HL-60/S4 treated with phorbol 12-myristate 13-acetate at 8.2 ng/mL for 4 days and 3 days (cell line): ENCODE measurements around the gene TMTC4.
"Not testable (repeated sequence)": the region's sequence is repeated elsewhere in the genome, so short reads cannot be mapped to it uniquely, and the experiment has no call there.

Experiments used
- in situ Hi-C: fragments of 300-500 bp; cut with MboI; formaldehyde crosslinking; loops from 2 replicates; pipeline ENCODE4 v1.15.0; 2022; ENCODE audit warnings: low sequenced_read_pairs

Gene TMTC4

DNA sequence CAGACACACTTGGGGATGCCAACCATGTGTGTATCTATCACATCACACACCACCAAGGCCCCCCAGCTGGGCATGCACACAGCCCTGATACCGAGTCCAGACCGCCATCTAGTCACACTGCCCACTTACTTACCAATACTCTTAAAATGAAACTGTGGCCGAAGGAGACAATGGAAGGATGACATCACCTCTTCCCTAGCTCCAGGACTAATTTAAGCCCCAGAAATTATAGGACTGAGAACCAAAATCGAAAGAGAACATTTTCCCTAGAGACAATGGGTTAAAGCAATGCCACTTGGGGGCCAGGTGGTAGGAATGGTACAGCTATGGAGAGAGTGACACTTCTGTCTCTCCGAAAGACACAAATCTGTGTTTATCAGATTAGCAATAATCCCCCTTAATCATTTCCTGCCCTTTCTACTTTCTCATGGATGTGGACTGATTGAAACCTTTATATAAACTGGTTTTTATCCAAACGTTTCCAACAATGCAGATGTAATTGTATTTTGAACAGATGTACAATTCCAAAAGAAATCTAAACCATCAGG is 85.3 kb downstream of the TMTC4 start:
- in situ Hi-C loops: no loop called here

DNA sequence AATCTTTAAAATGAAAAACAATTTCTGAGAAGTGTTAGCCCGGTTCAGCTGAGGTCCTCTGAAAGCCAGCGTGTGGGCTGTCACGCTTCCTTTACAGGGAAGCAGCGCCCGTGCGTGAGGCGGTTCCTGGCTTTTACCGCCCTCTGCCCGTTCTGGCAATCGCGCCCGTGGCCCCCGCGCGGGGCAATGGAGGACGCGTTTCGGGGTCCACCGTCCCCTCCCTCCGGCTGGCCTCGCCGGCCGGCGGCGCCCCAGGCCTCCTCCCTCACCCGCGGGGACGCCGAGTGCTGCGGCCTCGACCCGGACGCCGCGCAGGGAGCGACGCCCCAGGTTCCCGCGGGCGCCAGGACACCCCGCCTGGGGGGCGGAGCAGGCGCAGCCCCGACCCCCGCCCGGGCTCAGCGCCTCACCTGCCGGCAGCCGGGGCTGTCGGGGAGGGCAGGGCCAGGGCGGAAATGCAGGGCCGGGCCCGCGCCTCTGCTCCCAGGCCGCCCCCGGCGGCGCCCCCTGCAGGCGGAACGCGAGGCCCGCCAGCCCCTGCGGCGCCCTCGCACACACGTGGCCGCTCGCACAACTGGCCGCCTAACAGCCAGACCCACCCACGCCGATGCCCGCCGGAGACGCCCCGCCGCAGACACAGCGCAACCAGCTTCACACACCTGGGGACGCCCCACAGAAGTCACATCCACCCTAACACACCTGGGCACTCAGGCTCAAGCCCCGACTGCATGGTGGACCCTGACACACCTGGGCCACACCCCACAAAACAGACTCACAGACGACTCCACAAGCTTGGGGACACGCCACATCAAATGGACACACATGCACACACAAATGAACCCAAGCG is 86.0 kb downstream of the TMTC4 start, which contains the start of gene GGACT:
Gene GGACT (minus strand): TSS at position 459 of the 847 bp plus-strand sequence. CDS start 56,198 bp downstream, outside the sequence.
- in situ Hi-C loops: no loop called here

DNA sequence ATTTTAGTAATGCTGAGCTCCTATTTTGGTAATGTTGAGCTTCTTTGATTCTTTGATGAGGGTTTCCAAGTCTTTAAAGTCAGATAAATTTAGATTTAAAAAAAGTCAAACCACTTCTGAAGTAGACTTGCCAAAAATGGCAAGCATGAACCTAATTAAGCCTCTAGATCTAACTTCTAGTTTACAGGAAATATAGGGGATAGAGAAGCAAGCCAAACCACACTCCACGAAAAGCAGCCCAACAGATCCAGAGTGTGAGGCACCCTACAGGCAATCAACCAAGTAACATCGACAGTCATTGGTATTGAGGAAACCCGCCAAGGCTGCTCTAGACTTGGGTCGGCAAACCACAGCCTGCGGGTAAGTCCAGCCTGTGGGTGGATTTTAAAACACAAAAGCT is 89.7 kb downstream of the TMTC4 start:
- in situ Hi-C loops: no loop called here

DNA sequence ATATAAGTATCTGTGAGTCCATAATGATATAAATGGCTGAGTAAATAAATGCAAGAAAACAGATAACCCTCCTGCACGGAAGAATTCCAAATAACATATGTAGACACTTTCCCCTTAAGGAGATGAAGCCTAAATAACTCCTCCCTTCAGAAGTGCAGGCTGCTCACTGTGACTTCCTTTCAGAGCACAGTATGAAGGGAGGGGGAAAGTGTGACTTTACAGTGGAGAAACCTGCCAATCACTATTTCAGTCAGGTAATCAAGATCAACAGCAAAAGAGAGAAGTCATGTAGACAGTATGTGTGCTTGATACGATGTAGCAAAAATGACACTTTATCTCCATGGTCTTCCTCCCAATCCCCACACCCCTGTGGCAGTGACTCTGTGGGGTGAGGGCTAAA is 93.1 kb downstream of the TMTC4 start:
- in situ Hi-C loops: no loop called here

DNA sequence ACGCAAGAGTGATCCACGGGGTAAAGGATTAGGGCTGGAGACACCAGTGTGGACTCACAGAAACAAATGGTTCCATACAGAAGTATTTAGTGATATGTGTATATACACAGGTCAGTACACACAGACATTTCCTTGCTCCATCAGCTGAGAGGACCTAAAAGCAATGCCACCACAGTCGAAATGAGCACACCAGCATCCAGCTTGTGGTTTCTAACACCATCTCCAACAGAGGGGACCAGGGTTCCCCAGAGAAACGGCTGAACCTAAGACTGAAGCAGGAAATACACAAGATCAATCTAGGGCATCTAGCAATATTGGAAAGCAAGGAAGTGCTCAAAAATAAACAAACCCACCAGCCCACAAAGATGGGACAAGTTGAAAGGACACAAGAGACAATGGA is 93.6 kb downstream of the TMTC4 start:
- in situ Hi-C loops: no loop called here

DNA sequence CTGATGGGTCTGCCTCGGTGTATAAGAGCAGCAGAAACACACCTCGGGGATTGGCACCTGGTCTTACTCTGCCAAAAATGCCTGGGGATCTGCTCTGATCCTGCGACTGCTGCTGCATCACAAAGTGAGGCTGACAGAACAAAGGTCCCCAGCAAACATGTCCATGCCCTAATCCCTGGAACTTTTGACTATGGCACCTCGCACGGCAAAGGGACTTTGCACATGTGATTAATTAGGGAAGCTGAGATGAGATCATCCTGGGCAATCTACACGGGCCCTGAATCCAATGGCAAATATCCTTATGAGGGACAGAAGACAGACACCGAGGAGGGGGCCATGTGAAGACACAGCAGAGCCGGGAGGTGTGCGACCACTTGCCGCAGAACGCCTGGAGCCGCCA is 94.5 kb downstream of the TMTC4 start:
- in situ Hi-C loops: no loop called here

DNA sequence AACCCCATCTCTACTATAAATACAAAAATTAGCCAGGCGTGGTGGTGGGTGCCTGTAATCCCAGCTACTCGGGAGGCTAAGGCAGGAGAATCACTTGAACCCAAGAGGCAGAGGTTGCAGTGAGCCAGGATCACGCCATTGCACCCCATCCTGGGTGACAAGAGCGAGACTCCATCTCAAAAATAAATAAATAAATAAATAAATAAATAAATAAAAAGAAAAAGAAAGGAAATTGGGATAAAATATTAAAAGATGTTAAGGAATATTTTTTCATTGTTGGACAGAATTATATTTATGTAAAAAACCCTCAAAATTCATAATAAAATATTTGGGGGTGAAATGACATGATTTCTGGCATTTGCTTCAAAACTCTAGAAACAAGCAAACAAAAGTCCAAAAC is 97.4 kb downstream of the TMTC4 start:
- in situ Hi-C loops: not testable (repeated sequence)

DNA sequence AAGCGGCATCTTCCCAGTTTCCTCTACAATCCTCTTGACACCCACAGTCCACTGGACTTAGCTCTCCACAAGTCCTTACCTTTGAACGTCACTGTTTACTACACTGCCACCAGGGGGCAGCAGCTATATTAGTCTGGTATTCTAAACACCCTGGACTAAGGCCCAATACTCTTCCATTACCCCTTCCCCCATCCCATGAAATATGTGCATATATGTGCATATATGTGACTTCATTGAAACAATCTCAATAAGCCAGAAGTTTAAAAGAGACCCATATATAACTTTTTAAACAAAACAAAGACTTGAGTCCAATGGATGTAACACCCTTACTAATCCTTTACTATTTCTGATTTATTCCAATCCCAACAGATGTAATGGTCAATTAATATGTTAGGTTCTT is 101.5 kb downstream of the TMTC4 start:
- in situ Hi-C loops: loop anchor here (25.0 kb wide), 1 partner anchor 539 kb away; no protein-coding TSS in a partner anchor

DNA sequence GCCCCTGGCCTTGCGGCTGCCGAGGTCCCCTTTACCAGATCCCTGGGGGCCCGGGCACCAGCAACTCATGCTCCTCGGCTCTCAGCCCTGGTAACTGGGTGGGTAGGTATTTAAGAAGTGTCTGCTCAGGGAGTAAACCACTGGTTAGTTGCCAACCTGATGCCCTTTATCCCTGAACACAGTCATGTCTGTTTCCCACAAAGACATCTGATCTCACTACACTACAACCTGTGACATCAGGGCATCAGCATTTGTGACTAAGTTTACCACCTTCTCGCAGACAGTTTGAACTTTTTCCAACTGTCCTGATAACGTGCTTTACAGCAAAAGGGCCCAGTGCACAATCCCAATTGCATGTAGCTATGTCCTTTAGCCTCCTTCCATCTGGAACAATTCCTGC is 108.1 kb downstream of the TMTC4 start:
- in situ Hi-C loops: loop anchor here (25.0 kb wide), 1 partner anchor 546 kb away; no protein-coding TSS in a partner anchor

DNA sequence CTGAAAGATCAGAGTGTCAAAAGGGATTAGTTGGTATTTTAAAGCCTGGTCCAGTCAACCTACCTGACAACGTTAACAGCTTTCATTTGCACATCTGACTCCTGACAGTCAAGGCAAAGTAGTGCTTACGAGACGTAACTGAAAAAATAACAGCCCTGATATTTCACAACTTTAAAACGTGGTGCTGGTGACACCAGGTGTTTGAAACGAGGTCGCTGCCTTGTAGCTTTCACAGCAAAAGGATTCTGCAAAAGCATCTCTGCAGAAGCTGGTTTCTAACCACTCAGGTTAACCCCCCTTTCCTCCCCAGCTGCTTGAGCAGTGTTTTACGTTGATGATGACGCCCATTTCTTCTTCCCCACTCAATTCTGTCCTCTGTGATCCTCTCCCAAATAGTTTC is 109.3 kb downstream of the TMTC4 start:
- in situ Hi-C loops: loop anchor here (25.0 kb wide), 1 partner anchor 547 kb away; no protein-coding TSS in a partner anchor

DNA sequence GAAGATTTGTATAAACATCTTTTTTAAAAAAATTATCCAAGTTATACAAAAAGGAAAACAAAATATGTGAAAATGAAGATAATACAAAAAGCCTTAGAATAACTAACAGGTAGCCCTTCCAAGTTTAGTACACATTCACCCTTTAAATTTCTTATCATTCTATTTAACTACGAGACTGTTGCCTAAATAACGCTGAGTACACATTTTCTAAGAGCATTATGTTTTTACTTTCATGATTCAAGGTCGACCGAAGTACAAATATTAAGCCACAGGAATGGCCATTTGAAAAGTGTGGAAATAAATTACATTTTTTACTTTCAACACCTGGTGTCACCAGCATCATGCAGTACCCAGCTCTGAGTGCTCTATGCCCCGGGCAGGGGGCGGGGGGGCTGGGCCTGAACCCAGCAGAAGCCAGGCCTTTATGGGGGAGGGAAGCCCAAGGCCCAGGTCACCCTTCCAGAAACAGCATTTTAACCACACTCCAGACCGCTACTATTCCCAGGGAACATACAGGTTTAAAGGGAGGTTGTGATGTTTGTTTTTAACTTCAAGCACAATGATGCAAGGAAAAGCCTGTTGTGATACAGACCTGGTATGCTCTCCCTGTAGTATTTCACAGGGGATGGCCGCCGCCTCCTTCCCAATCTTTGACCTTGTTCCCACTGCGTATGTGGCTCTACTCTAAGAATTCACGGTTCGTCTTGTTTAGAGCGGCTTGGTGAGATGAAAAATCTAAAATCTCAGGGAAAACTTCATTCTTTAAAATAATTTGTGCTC is 110.0 kb downstream of the TMTC4 start:
- in situ Hi-C loops: loop anchor here (25.0 kb wide), 1 partner anchor 548 kb away; no protein-coding TSS in a partner anchor

DNA sequence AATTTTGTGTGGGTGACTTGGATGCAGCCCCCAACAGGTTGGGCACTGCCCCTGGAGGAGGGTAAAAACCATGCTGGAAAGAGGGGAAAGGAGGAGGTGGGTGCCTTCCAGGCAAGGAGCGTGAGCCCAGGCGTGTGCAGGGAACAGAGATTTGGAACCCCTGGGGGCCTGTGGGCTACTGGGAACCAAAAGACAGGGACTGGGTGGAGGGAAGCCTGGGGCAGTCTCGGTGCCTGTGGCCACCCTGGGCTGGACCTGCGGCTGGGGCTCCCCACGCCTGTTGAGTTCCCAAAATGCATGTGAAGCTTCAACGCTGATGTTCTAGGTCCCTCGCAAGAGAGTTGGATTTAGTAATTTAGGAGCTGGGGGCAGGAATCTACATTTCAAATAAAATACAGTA is 110.8 kb downstream of the TMTC4 start:
- in situ Hi-C loops: loop anchor here (25.0 kb wide), 1 partner anchor 549 kb away; no protein-coding TSS in a partner anchor

DNA sequence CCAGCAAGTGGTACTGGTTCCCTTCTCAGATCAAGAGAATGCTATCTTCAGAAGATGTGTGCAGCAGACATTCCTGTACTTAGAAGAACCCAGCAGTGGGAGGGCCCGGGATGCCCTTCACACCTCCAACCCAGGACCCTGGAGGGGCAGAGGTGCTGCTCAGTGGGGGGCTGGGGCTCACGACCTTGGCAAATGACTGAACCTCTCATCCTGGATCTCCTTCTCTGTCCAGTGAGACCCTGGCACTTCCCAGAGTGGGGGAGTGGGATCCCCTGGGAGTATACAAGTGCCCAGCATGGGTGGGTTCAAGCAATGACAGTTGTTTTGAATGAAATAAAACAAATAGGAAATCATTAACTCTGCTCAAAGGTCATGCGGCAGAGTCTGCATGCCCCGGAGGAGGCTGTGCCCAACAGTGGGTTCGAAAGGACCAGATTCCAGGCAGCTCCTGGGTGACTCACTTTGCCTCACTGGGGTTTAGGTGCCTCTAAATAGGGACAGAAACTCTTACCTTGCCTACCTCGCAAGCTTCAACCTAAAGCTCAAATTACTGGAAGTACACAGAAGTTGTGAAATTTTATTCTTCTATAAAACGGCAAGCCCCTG is 112.9 kb downstream of the TMTC4 start:
- in situ Hi-C loops: loop anchor here (25.0 kb wide), 1 partner anchor 551 kb away; no protein-coding TSS in a partner anchor

DNA sequence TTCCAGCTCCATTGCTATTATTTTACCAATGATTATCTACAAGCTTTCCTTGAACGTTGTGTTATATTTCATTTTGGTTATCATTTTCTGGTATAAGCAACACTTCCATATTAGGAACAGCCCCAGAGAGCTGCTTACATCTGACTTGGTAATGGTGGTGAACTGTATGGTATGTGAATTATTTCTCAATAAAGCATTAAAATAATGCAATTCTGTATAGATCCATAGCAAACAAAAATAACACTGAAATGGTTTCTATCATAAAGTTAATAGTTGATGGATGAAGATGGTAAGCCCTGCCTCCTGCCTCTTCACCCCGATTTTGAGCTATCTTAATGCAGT is 113.5 kb downstream of the TMTC4 start:
- in situ Hi-C loops: loop anchor here (25.0 kb wide), 1 partner anchor 551 kb away; no protein-coding TSS in a partner anchor

DNA sequence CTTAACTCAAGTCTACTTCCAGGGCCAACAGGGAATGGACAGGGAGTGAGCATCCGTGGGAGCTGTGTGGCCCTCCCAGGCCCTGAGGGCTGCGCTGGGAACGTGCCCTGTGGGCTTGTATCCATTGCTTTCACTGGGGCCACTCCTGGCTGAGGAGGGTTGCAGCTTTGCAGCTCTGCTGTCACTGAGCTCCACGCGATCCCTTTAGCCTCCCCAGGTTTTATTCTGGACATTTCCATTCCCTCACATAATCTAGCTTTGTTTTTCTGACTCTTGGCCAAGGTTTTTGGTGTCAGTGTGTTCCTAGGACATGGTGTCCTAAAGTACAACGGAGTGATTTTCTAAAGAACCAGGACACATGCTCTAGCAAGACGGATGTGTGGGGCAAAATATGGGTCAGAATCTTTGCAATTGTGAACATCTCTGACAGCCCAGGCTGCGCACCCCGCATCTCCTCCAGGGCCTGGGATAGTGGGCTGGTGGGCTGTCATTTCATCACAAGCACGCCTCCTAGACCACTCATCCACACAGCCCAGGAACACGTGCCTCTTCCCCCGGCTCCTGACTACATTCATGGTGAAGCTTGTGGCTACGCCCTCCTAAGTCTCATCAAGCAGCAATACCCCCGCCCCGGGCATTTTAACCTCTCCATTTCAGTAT is 114.0 kb downstream of the TMTC4 start:
- in situ Hi-C loops: loop anchor here (25.0 kb wide), 1 partner anchor 552 kb away; no protein-coding TSS in a partner anchor

DNA sequence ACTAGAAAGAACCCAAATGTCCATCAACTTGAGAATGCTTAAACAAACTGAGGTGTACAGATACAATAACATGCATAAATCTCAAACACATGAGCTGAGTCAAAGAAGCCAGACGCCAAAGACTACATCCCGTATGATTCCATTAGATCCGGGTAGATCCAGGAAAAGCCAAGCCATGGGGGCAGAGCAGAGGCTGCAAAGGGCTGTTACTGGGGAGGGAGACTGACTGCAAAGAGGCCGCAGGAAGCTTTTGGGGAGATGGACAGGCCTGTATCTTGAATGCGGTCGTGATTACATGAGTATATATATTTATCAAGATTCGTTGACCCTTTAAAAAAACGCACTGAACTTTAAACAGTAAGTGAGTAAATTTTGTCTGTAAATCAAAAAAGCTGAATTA is 114.7 kb downstream of the TMTC4 start:
- in situ Hi-C loops: loop anchor here (25.0 kb wide), 1 partner anchor 552 kb away; no protein-coding TSS in a partner anchor
